OCI-LY1 (cell line): ENCODE measurements around the gene PPP2R2C.

Source experiments
- H2AFZ ChIP-seq: fragments of 200-600 bp; sonication (generic), shearing (Covaris generic); 2 replicates; pipeline ENCODE4 v1.6.0; 2014; ENCODE audit warnings: antibody characterized with exemption, mild to moderate bottlenecking, low read length
- H3F3A ChIP-seq: fragments of 200-600 bp; sonication (generic), shearing (Covaris generic); 2 replicates; pipeline ENCODE4 v1.6.0; 2014; ENCODE audit warnings: mild to moderate bottlenecking, antibody characterized with exemption, low read length, moderate library complexity; ENCODE audit not compliant: insufficient read depth
- H3K27ac ChIP-seq: fragments of 200-600 bp; sonication (generic); 2 replicates; pipeline ENCODE4 v1.5.1; 2014; ENCODE audit warnings: low read length, mixed run types, mild to moderate bottlenecking, low read depth; ENCODE audit not compliant: poor library complexity, severe bottlenecking
- H3K27me3 ChIP-seq: fragments of 200-600 bp; sonication (generic); 2 replicates; pipeline ENCODE4 v1.6.0; 2014; ENCODE audit warnings: antibody characterized with exemption, mild to moderate bottlenecking, low read length, moderate library complexity; ENCODE audit not compliant: insufficient read depth
- H3K36me3 ChIP-seq: fragments of 200-600 bp; sonication (generic); 2 replicates; pipeline ENCODE4 v1.6.1; 2014; ENCODE audit warnings: mild to moderate bottlenecking, antibody characterized with exemption, low read length, moderate library complexity, mixed read lengths; ENCODE audit not compliant: insufficient read depth
- H3K4me1 ChIP-seq: fragments of 200-600 bp; sonication (generic); 2 replicates; pipeline ENCODE4 v1.5.1; 2014; ENCODE audit warnings: mild to moderate bottlenecking, low read length, moderate library complexity; ENCODE audit not compliant: insufficient read depth, severe bottlenecking
- H3K4me2 ChIP-seq: fragments of 200-600 bp; sonication (generic), shearing (Covaris generic); 2 replicates; pipeline ENCODE4 v1.6.1; 2014; ENCODE audit warnings: low read length
- H3K4me3 ChIP-seq: fragments of 200-600 bp; sonication (generic); 2 replicates; pipeline ENCODE4 v1.5.1; 2014; ENCODE audit warnings: low read length, low read depth, mild to moderate bottlenecking, mixed read lengths; ENCODE audit not compliant: poor library complexity, severe bottlenecking
- H3K79me2 ChIP-seq: fragments of 200-600 bp; shearing (Covaris generic); 2 replicates; pipeline ENCODE4 v1.6.1; 2016; ENCODE audit warnings: mixed run types, low read length, mixed read lengths; ENCODE audit not compliant: insufficient read depth
- H3K9ac ChIP-seq: fragments of 200-600 bp; sonication (generic), shearing (Covaris generic); 2 replicates; pipeline ENCODE4 v1.6.1; 2014; ENCODE audit warnings: mild to moderate bottlenecking, low read length, mixed read lengths
- H3K9me2 ChIP-seq: fragments of 200-600 bp; sonication (generic), shearing (Covaris generic); 2 replicates; pipeline ENCODE4 v1.6.1; 2014; ENCODE audit warnings: low read depth, mild to moderate bottlenecking, low read length, mixed read lengths
- H3K9me3 ChIP-seq: fragments of 200-600 bp; shearing (Covaris generic); 2 replicates; pipeline ENCODE4 v1.6.1; 2014; ENCODE audit warnings: low read length, mixed read lengths
- H4K20me1 ChIP-seq: fragments of 200-600 bp; sonication (generic), shearing (Covaris generic); 2 replicates; pipeline ENCODE4 v1.6.0; 2016; ENCODE audit warnings: mild to moderate bottlenecking, low read length; ENCODE audit not compliant: insufficient read depth
- CTCF ChIP-seq: fragments of 200-600 bp; sonication (generic), shearing (Covaris generic); IDR thresholded peaks from 2 replicates; pipeline ENCODE4 v1.5.1; 2017; ENCODE audit warnings: mild to moderate bottlenecking, antibody characterized with exemption, low read length, moderate library complexity, mixed read lengths
- EZH2 ChIP-seq: fragments of 200-600 bp; sonication (generic), shearing (Covaris generic); IDR thresholded peaks from 2 replicates; pipeline ENCODE4 v1.8.0; 2017; ENCODE audit warnings: borderline replicate concordance, mixed run types, mild to moderate bottlenecking, antibody characterized with exemption, low read length, moderate library complexity, mixed read lengths

PPP2R2C gene

GRCh38 chr4:6478546-6479220 is 6.3 kb upstream of the PPP2R2C start:
- Histone ChIP-seq H3K4me1 (no peaks in the 10 kb centered on the region), H3K27ac (no peak overlapping the region), H3K9ac (no peak overlapping the region), H4K20me1 (no peaks in the 10 kb centered on the region), H3K4me3 (no peak overlapping the region), H3K36me3 (no peaks in the 10 kb centered on the region), H3K27me3 (no peaks in the 10 kb centered on the region), H3K9me3 (no peaks in the 10 kb centered on the region), H3K9me2 (no peaks in the 10 kb centered on the region), H3F3A (no peaks in the 10 kb centered on the region), H3K79me2 (no peaks in the 10 kb centered on the region), H3K4me2 (no peak overlapping the region), H2AFZ (no peak overlapping the region)
- TF ChIP-seq EZH2 (no peak), CTCF (no peak)

- Histone ChIP-seq H3K9ac (no peak overlapping the region), H3K4me2 (no peak overlapping the region), H3K4me1 (no peaks in the 10 kb centered on the region), H3K4me3 (no peak overlapping the region), H4K20me1 (no peaks in the 10 kb centered on the region), H3K9me3 (no peaks in the 10 kb centered on the region), H3K79me2 (no peaks in the 10 kb centered on the region), H3K9me2 (no peaks in the 10 kb centered on the region), H3K27me3 (no peaks in the 10 kb centered on the region), H2AFZ (no peak overlapping the region), H3K36me3 (no peaks in the 10 kb centered on the region), H3K27ac (no peak overlapping the region), H3F3A (no peaks in the 10 kb centered on the region)
- TF ChIP-seq CTCF = no peak
- TF ChIP-seq EZH2 = no peak
These were observed 4.5 kb upstream of the PPP2R2C start for GRCh38 chr4:6476893-6477292.

GRCh38 chr4:6475492-6476020 is 3.1 kb upstream of the PPP2R2C start:
- H3K79me2 ChIP-seq = no peaks in the 10 kb centered on the region
- H3K4me2 ChIP-seq = no peak overlapping the region
- H4K20me1 ChIP-seq = no peaks in the 10 kb centered on the region
- H3K4me1 ChIP-seq = no peaks in the 10 kb centered on the region
- no peak for TF ChIP-seq CTCF
- TF ChIP-seq EZH2 = no peak
- H3K9me3 ChIP-seq = no peaks in the 10 kb centered on the region
- no peak overlapping the region for H2AFZ ChIP-seq
- H3K9ac ChIP-seq = no peak overlapping the region
- no peak overlapping the region for H3K4me3 ChIP-seq
- no peak overlapping the region for H3K27ac ChIP-seq
- no peaks in the 10 kb centered on the region for H3K9me2 ChIP-seq
- no peaks in the 10 kb centered on the region for H3F3A ChIP-seq
- no peaks in the 10 kb centered on the region for H3K27me3 ChIP-seq
- no peaks in the 10 kb centered on the region for H3K36me3 ChIP-seq
